ES-I3 (cell line): ENCODE measurements around the gene SPATA31D3.
"Not testable (repeated sequence)": the region's sequence is repeated elsewhere in the genome, so short reads cannot be mapped to it uniquely, and the experiment has no call there.

ENCODE experiments used
- H3K36me3 ChIP-seq: 2 replicates; pipeline ENCODE4 v1.6.1; 2013; ENCODE audit warnings: mild to moderate bottlenecking, low read length, control low read depth, moderate library complexity; ENCODE audit not compliant: insufficient read depth
- H3K4me1 ChIP-seq: 2 replicates; pipeline ENCODE4 v1.6.1; 2013; ENCODE audit warnings: mild to moderate bottlenecking, control low read depth, low read length; ENCODE audit not compliant: insufficient read depth
- H3K9ac ChIP-seq: 2 replicates; pipeline ENCODE4 v1.6.1; 2013; ENCODE audit warnings: low read depth, mild to moderate bottlenecking, low read length, moderate library complexity
- H3K9me3 ChIP-seq: 2 replicates; pipeline ENCODE4 v1.6.1; 2013; ENCODE audit warnings: mild to moderate bottlenecking, low read length, moderate library complexity; ENCODE audit not compliant: control insufficient read depth, insufficient read depth

The SPATA31D3 gene

DNA sequence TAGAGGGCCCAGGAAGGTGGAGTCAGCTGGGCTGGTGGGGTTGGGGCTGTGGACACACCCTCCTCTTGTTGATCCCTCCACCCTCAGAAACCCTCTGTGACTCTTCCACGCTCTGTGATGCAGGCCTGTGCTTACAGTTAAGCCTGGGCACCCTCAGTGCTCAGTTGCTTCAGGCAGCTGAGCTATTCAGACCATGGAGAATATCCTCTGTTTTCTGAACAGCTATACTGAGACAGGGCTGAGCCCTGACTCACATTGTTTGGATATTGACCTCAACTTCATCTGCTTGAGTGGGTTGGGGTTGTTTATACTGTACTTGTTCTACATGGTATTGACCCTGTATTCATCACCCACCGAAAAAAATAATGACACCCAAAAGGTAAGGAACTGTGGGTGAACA is at the start of gene SPATA31D3:
Gene SPATA31D3 (plus strand): TSS at position 108 of the 400 bp plus-strand sequence. CDS start 86 bp downstream, at position 194.
- not testable (repeated sequence) for H3K36me3 ChIP-seq, H3K9ac ChIP-seq, H3K4me1 ChIP-seq

DNA sequence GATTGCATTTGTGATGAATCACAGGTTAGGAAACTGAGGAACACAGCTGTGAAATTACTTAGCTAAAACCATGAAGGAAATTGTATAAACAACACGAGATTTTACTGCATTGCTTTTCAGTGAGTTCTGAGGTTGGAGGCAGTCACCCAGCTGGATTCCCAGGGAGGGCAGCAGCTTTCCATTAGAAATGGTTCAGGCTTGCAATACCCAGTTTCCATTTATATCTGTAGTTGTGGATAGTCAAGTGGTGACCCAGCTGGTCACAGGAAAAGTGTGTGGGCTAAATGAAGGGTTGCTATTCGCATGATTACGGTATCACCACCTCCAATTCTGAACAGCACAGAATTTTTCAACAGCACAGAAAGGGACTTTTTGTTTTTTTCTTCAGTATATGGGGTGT is 49.4 kb upstream of the SPATA31D3 start:
- no peaks in the 10 kb centered on the region for H3K4me1 ChIP-seq

More for the DNA sequence above, at the start of gene SPATA31D3:
- H3K9me3 ChIP-seq = not testable (repeated sequence)

DNA sequence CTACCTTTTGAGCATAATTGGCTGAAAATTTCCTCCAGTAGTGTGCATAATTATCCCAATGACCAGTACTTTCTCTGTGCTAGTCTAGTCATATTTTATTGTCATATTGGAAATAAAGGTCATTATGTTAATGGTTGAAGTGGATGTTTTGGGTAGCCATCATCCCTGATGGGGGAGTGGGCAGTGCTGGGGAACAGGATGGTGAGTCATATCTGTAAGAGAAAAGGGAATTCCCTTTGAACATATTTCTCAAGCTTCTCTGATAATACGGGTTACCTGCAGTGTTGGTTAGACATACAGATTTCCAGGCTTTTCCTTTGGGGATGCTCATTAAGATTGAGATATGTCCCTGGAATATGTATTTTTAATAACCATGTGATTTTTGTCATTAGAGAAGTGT is 48.4 kb upstream of the SPATA31D3 start:
- Histone ChIP-seq H3K4me1 (no peaks in the 10 kb centered on the region), H3K9ac (no peak overlapping the region), H3K36me3 (no peaks in the 10 kb centered on the region), H3K9me3 (no peaks in the 10 kb centered on the region)

More for the DNA sequence above, 49.4 kb upstream of the SPATA31D3 start:
- H3K9me3 ChIP-seq = no peaks in the 10 kb centered on the region
- H3K36me3 ChIP-seq = no peaks in the 10 kb centered on the region
- no peak overlapping the region for H3K9ac ChIP-seq

DNA sequence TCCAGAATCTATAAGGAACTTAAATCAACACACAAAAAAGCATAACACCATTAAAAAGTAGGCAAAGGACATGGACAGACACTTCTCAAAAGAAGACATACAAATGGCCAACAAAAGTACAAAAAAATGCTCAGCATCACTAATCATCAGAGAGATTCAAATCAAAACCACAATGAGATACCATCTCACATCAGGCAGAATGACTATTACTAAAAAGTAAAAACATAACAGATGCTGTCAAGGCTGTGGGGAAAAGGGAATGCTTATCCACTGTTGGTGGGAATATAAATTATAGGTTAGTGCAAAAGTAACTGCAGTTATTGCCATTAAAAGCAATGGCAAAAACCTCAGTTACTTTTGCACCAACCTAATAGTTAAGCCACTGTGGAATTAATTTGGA is 47.2 kb upstream of the SPATA31D3 start:
- Histone ChIP-seq H3K9ac (no peak overlapping the region), H3K4me1 (no peaks in the 10 kb centered on the region), H3K9me3 (no peaks in the 10 kb centered on the region), H3K36me3 (no peaks in the 10 kb centered on the region)

DNA sequence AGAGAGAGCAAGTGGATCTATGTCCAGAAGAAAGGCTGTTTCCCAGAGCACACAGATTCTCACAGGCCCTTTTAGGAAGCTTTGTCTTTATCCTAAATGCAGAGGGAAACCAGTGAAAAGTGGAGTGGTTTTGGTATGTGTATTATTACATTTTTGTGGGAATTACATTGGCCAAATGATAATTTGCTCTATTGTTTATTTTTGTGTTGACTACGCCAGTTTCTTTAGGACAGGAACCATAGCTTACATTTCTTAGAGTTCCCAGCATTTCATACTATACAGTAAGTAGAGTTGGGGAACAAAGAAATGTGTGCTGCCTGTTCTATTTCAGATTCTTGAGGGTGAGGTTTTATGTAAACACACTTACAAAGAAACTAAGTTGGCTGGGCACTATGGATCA is 44.4 kb upstream of the SPATA31D3 start:
- Histone ChIP-seq H3K4me1 (no peaks in the 10 kb centered on the region), H3K9ac (no peak overlapping the region), H3K9me3 (no peaks in the 10 kb centered on the region), H3K36me3 (no peaks in the 10 kb centered on the region)

DNA sequence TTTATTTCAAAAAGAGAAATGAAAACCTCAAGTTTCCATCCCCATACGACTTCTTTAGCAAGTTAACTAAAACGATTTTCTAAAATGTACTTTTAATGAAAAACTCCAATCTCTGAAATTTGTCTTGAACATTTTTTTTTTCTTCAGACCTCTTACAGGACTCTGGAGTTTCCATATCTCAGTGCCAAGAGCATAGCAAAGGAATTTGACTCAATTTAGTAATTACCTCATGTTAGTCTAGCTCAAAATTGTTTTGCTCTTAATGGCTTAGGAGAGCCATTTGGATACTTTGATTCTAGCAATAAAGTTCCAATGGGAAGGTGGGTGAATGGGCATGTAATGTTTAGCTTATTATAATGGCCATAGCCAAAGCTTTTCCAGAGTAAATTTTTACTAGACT is 41.1 kb upstream of the SPATA31D3 start:
- no peaks in the 10 kb centered on the region for H3K36me3 ChIP-seq
- H3K4me1 ChIP-seq = no peaks in the 10 kb centered on the region
- no peaks in the 10 kb centered on the region for H3K9me3 ChIP-seq
- H3K9ac ChIP-seq = no peak overlapping the region

DNA sequence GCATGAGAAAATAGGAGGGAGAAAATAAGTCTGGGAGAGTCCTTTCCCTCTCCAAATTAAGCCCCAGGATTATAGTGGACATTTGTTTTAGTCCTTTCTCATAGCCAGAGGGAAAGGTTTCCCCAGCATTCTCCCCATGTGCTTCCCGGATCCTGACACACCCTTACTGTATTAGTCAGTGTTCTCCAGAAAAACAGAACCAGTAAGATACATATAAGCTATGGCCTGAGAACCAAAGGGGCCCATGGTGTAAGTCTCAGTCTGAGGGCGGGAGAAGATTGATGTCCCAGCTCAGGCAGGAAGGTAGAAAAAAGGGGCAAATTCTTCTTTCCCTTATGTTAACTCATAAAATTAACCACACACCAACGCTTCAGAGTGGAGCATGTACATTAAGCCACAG is 40.7 kb upstream of the SPATA31D3 start:
- H3K9me3 ChIP-seq = no peaks in the 10 kb centered on the region
- no peak overlapping the region for H3K9ac ChIP-seq
- H3K4me1 ChIP-seq = no peaks in the 10 kb centered on the region
- no peaks in the 10 kb centered on the region for H3K36me3 ChIP-seq

DNA sequence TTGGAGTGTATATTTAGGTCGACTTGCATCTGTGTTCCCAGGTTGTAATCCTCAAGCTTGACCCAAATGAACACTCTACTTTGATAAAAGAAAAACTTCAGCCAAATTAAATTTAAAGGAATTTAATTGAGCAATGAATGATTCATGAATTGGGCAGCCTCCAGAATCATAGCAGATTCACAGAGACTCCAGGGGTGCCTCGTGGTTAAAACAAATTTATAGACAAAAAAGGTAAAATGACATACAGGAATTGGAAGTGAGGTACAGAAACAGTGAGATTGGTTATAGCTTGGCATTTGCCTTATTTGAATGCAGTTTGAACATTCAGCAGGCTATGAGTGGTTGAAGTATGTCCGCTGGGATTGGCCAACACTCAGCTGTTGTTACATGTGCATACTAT is 36.6 kb upstream of the SPATA31D3 start:
- H3K36me3 ChIP-seq = no peaks in the 10 kb centered on the region
- H3K9ac ChIP-seq = no peak overlapping the region
- H3K9me3 ChIP-seq = no peaks in the 10 kb centered on the region
- no peaks in the 10 kb centered on the region for H3K4me1 ChIP-seq

DNA sequence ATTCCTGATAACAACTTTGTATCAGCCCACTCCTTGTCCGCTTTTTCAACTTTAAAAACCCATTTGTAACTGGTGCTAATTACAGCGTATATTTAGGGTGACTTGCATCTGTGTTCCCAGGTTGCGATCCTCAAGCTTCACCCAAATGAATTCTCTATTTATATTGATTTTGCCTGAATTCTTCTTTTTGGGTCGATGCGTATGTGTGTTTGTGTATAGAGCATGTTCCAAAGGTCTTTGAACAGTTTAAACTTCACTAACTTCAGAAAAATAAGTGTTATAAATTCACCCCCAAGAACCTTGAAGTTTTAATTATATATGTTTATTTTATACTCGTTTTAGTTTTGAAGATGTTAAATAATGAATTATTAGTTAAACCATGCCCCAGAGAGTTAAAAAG is 31.2 kb upstream of the SPATA31D3 start:
- Histone ChIP-seq H3K36me3 (no peaks in the 10 kb centered on the region), H3K9me3 (no peaks in the 10 kb centered on the region), H3K4me1 (no peaks in the 10 kb centered on the region), H3K9ac (no peak overlapping the region)

DNA sequence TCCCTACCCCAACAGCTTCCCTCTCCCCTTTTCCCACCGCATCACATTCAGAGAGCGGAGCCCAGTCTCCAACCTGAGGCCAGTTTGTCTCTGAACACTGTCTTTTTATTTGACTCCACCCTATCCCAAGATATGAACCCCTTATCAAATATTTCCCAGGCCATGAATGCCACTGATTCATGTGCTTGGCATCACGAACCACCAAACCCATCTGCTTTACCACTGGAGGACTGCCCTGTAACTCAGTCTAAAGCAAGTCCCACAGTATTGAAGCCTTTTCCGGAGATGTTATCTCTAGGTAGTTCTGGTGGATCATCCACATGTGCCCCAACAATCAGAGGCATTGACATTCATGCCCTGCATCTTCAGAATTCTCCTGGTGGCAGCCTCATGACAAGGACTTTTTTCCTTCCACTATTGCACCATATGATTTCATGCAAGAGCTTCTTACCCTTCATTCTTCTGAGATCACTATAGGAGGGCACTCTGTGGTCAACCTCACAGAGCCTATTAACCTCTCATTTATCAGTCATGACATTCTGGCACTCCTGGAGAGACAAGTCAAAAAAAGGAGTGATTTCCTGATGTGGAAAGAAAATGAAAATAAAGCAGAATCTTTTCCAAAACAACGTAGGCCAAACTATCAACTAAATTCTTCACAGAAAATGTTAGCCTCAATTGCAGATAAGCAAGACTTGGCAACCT is 27.3 kb upstream of the SPATA31D3 start:
- no peaks in the 10 kb centered on the region for H3K36me3 ChIP-seq
- no peaks in the 10 kb centered on the region for H3K9me3 ChIP-seq
- H3K4me1 ChIP-seq = no peaks in the 10 kb centered on the region
- H3K9ac ChIP-seq = no peak overlapping the region

DNA sequence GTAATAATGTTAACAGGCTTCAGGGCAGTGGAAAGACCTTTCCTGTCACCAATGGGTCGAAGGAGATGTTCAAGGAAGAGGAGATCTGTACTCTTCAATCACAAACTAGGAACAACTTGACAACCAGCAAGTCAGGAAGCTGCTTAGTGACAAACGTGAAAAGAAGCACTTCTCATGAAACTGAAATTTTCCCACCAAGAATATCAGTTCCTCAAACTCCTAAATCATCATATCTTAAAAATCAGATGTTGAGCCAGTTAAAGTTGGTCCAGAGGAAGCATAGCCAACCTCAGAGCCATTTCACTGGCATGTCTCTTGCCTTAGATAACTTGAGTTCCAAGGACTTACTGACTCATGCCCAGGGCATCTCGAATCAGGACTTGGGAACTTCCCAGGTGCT is 24.8 kb upstream of the SPATA31D3 start:
- H3K4me1 ChIP-seq, H3K36me3 ChIP-seq, H3K9me3 ChIP-seq, H3K9ac ChIP-seq: not testable (repeated sequence)

DNA sequence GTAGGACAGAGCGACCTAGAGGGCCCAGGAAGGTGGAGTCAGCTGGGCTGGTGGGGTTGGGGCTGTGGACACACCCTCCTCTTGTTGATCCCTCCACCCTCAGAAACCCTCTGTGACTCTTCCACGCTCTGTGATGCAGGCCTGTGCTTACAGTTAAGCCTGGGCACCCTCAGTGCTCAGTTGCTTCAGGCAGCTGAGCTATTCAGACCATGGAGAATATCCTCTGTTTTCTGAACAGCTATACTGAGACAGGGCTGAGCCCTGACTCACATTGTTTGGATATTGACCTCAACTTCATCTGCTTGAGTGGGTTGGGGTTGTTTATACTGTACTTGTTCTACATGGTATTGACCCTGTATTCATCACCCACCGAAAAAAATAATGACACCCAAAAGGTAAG is 15.0 kb upstream of the SPATA31D3 start, which contains the start of gene SPATA31D4:
Gene SPATA31D4 (plus strand): TSS at position 124 of the 400 bp plus-strand sequence. CDS start 86 bp downstream, at position 210.
- not testable (repeated sequence) for H3K9ac ChIP-seq, H3K4me1 ChIP-seq, H3K9me3 ChIP-seq, H3K36me3 ChIP-seq

DNA sequence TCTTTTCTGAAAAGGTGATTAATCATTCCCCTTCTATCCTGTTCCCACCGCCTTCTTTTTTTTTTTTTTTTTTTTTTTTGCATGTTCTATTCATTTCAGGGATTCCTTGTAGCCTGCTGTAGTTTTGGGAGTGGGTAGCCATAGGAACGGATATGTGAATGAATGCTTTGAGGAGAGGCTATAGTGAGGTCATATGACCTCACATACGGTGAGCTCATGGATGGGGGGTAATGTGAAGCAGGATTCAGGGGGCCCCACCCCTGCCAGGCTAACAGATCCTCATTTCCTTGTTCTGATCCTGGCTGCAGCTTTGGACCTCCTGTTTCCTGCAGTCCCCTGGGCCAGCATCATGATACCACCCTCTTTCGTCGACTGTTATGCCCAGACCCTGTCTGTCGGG is 13.2 kb upstream of the SPATA31D3 start:
- not testable (repeated sequence) for H3K36me3 ChIP-seq, H3K9me3 ChIP-seq, H3K4me1 ChIP-seq, H3K9ac ChIP-seq

DNA sequence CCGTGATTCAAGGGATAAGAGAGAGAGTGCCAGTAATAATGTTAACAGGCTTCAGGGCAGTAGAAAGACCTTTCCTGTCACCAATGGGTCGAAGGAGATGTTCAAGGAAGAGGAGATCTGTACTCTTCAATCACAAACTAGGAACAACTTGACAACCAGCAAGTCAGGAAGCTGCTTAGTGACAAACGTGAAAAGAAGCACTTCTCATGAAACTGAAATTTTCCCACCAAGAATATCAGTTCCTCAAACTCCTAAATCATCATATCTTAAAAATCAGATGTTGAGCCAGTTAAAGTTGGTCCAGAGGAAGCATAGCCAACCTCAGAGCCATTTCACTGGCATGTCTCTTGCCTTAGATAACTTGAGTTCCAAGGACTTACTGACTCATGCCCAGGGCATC is 9.8 kb upstream of the SPATA31D3 start:
- H3K4me1 ChIP-seq, H3K9ac ChIP-seq: not testable (repeated sequence)

DNA sequence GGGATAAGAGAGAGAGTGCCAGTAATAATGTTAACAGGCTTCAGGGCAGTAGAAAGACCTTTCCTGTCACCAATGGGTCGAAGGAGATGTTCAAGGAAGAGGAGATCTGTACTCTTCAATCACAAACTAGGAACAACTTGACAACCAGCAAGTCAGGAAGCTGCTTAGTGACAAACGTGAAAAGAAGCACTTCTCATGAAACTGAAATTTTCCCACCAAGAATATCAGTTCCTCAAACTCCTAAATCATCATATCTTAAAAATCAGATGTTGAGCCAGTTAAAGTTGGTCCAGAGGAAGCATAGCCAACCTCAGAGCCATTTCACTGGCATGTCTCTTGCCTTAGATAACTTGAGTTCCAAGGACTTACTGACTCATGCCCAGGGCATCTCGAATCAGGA is 5.3 kb downstream of the SPATA31D3 start:
- H3K4me1 ChIP-seq, H3K36me3 ChIP-seq, H3K9ac ChIP-seq, H3K9me3 ChIP-seq: not testable (repeated sequence)

More for the DNA sequence above, 9.8 kb upstream of the SPATA31D3 start:
- not testable (repeated sequence) for H3K36me3 ChIP-seq, H3K9me3 ChIP-seq

DNA sequence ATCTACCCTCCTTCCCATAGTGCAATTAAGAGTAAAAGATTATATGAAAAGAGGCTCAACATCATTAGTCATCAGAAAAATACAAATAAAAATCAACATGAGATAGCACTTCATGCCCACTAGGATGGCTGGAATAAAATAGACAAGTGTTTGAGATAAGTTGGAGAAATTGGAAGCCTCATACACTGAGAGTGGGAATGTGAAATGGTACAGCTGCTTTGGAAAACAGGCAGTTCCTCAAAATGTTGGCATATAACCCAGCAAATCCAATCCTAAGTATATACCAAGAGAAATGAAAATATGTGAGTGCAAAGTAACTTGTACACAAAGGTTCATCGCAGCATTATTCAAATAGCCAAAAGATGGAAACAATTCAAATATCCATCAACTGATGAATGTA is 9.8 kb downstream of the SPATA31D3 start:
- H3K4me1 ChIP-seq = no peaks in the 10 kb centered on the region
- H3K9me3 ChIP-seq = peaks cover 12% of the 10 kb centered on the region
- no peaks in the 10 kb centered on the region for H3K36me3 ChIP-seq
- H3K9ac ChIP-seq = no peak overlapping the region
